CD14-positive monocyte (primary cell): Measurements from ENCODE around the gene SLFN12. TPM values are rescaled to one million over a fixed set of nuclear protein-coding genes. Genes with fewer than 3 reads are reported as not detected.

Source experiments
- DNase-seq, 3 donors: peaks; one replicate each; pipeline ENCODE4 v3.0.0-alpha.2; 2011 to 2022
- H2AFZ ChIP-seq: 2 replicates; pipeline ENCODE4 v1.6.0; 2012; ENCODE audit warnings: mild to moderate bottlenecking, low read depth, low read length, inconsistent platforms; ENCODE audit not compliant: insufficient read depth, poor library complexity, severe bottlenecking
- H3K27ac ChIP-seq, 2 donors: 1 replicate in 1 of 2; 2 replicates in 1 of 2; pipeline ENCODE4 v1.5.1; 2012 to 2013; ENCODE audit warnings: low read length in 2 of 2, control low read depth in 1 of 2, inconsistent platforms in 1 of 2, low read depth in 1 of 2, mild to moderate bottlenecking in 1 of 2
- H3K27me3 ChIP-seq, 2 donors: one replicate each; pipeline versions ENCODE4 v1.6.0 to v1.6.1; 2011 to 2013; ENCODE audit warnings: low read length in 2 of 2; ENCODE audit not compliant: control insufficient read depth in 2 of 2, insufficient read depth in 2 of 2
- H3K36me3 ChIP-seq, 2 donors: replicated peaks in 1 of 2; 1 replicate in 1 of 2; 2 replicates in 1 of 2; pipeline versions ENCODE4 v1.5.1 to v1.6.1; 2012 to 2013; ENCODE audit warnings: low read length in 2 of 2, control low read depth in 1 of 2, inconsistent platforms in 1 of 2, mild to moderate bottlenecking in 1 of 2; ENCODE audit not compliant: insufficient read depth in 2 of 2, control insufficient read depth in 1 of 2
- H3K4me1 ChIP-seq, 2 donors: 1 replicate in 1 of 2; 2 replicates in 1 of 2; pipeline versions ENCODE4 v1.5.1 to v1.6.1; 2012 to 2013; ENCODE audit warnings: low read length in 2 of 2, control low read depth in 1 of 2, inconsistent platforms in 1 of 2, mild to moderate bottlenecking in 1 of 2, moderate library complexity in 1 of 2; ENCODE audit not compliant: insufficient read depth in 2 of 2, control insufficient read depth in 1 of 2
- H3K4me2 ChIP-seq: replicated peaks from 2 replicates; pipeline ENCODE3; 2012; ENCODE audit warnings: low read length, moderate library complexity, mild to moderate bottlenecking; ENCODE audit not compliant: poor library complexity, severe bottlenecking; ENCODE audit errors: extremely low read depth
- H3K4me3 ChIP-seq, 3 experiments: fragments of 200-600 bp in 1 of 3; sonication (generic) in 1 of 3; replicated peaks in 1 of 3; 1 replicate in 2 of 3; 2 replicates in 1 of 3; pipeline ENCODE4 v1.5.1; 2011 to 2013; ENCODE audit warnings: low read length in 3 of 3, mild to moderate bottlenecking in 3 of 3, control low read depth in 2 of 3, low read depth in 2 of 3, inconsistent platforms in 1 of 3, moderate library complexity in 1 of 3
- H3K79me2 ChIP-seq: 2 replicates; pipeline ENCODE4 v1.6.0; 2012; ENCODE audit warnings: mild to moderate bottlenecking, control low read depth, inconsistent platforms, low read length, moderate library complexity; ENCODE audit not compliant: insufficient read depth
- H3K9ac ChIP-seq: 2 replicates; pipeline ENCODE4 v1.6.0; 2017; ENCODE audit warnings: low read length, mild to moderate bottlenecking; ENCODE audit not compliant: insufficient read depth, poor library complexity, severe bottlenecking
- H3K9me3 ChIP-seq, 2 donors: replicated peaks in 1 of 2; 1 replicate in 1 of 2; 2 replicates in 1 of 2; pipeline versions ENCODE4 v1.5.1 to v1.6.1; 2012 to 2013; ENCODE audit warnings: low read length in 2 of 2, control low read depth in 1 of 2; ENCODE audit not compliant: control insufficient read depth in 1 of 2, insufficient read depth in 1 of 2
- H4K20me1 ChIP-seq: 2 replicates; pipeline ENCODE4 v1.6.0; 2012; ENCODE audit warnings: mild to moderate bottlenecking, low read length, control low read depth, moderate library complexity; ENCODE audit not compliant: insufficient read depth
- H3K27ac Mint-ChIP-seq, 7 donors: one replicate each; pipeline ENCODE4 v1.8.0; 2020; ENCODE audit warnings: mild to moderate bottlenecking in 7 of 7, mixed read lengths in 7 of 7, moderate library complexity in 6 of 7, inconsistent platforms in 2 of 7
- H3K27me3 Mint-ChIP-seq, 3 donors: one replicate each; pipeline ENCODE4 v1.8.0; 2021 to 2022; ENCODE audit warnings: low read depth in 3 of 3, mild to moderate bottlenecking in 3 of 3, mixed read lengths in 3 of 3, moderate library complexity in 3 of 3, inconsistent platforms in 1 of 3
- H3K36me3 Mint-ChIP-seq, 2 donors: one replicate each; pipeline ENCODE4 v1.8.0; 2020; ENCODE audit warnings: mixed read lengths in 2 of 2, inconsistent platforms in 1 of 2, mild to moderate bottlenecking in 1 of 2
- H3K4me1 Mint-ChIP-seq: one replicate; pipeline ENCODE4 v1.8.0; 2020; ENCODE audit warnings: mild to moderate bottlenecking, mixed read lengths
- H3K4me3 Mint-ChIP-seq, 2 donors: one replicate each; pipeline ENCODE4 v1.8.0; 2020; ENCODE audit warnings: mild to moderate bottlenecking in 2 of 2, mixed read lengths in 2 of 2, moderate library complexity in 1 of 2
- H3K9me3 Mint-ChIP-seq, 7 donors: one replicate each; pipeline ENCODE4 v1.8.0; 2020 to 2022; ENCODE audit warnings: mixed read lengths in 7 of 7, mild to moderate bottlenecking in 6 of 7, moderate library complexity in 6 of 7, inconsistent platforms in 2 of 7
- CTCF ChIP-seq: fragments of 200-600 bp; IDR thresholded peaks from one replicate; pipeline ENCODE4 v1.8.0; 2022; ENCODE audit warnings: antibody characterized with exemption, mild to moderate bottlenecking
- WGBS: methylation state at CpG from one replicate; pipeline ENCODE4 v1.1.5; 2013; ENCODE audit warnings: missing lambda C conversion rate; ENCODE audit not compliant: insufficient coverage; 5-methylcytosine and 5-hydroxymethylcytosine counted together
- intact Hi-C, 2 donors: fragments of 100-400 bp; cut with micrococcal nuclease; formaldehyde crosslinking; loops; one replicate each; pipeline versions ENCODE4 v1.15.0 to v1.15.1; 2023
- polyA plus RNA-seq, 3 donors: library from polyadenylated mRNA; depleted of rRNA in 1 of 3; unstranded in 2 of 3; stranded (reverse) in 1 of 3; fragments of 300-500 nt in 2 of 3; fragments of >200 nt in 1 of 3; fragmentation: Illumina TruSeq in 2 of 3; gene quantifications; 1 replicate in 2 of 3; 2 replicates in 1 of 3; pipeline ENCODE4 v1.2.3, GENCODE V29; 2012 to 2021

Gene SLFN12
- polyA plus RNA-seq, 3 donors: 8.4 to 19.6 (median 14.5) TPM

GRCh38 chr17:35371934-35372333 lies 60.4 kb downstream of the SLFN12 start:
- Histone ChIP-seq H4K20me1 (peaks cover 4% of the 10 kb centered on the region), H3K27me3 (no peaks in the 10 kb centered on the region), H3K27ac (peak overlapping the region in 1 of 2 donors; percentile 37), H3K9me3 (no peaks in the 10 kb centered on the region), H3K4me2 (peak overlapping the region; percentile 100), H3K4me1 (peaks cover 61 to 91% of the 10 kb centered on the region in 2 donors), H3K9ac (no peak overlapping the region), H2AFZ (no peak overlapping the region), H3K79me2 (peaks cover 69% of the 10 kb centered on the region), H3K36me3 (peaks cover 0 to 10% of the 10 kb centered on the region in 2 donors), H3K4me3 (peak overlapping the region in 2 of 3 experiments; percentile 92 to 94)
- WGBS: no CpG with 5 or more reads among the region's 3 CpGs
- peak overlapping the region; percentile 32 to 98 for H3K4me3 Mint-ChIP-seq
- intact Hi-C loops: loop anchor here (2.0 to 10.0 kb wide), 3 partner anchors 25 to 163 kb away; partner anchors contain the start of genes SLFN12 (in 1 of the 2) and SLFN12L (in 1 of the 2)
- no peak for TF ChIP-seq CTCF
- H3K9me3 Mint-ChIP-seq: peaks cover 0 to 6% (median 2%) of the 10 kb centered on the region in 7 donors
- H3K27me3 Mint-ChIP-seq: no peaks in the 10 kb centered on the region
- DNase-seq: no peak
- peak overlapping the region in 5 of 7 donors; percentile 1 to 24 (median 12) for H3K27ac Mint-ChIP-seq
- peaks cover 16 to 17% of the 10 kb centered on the region in 2 donors for H3K36me3 Mint-ChIP-seq
- H3K4me1 Mint-ChIP-seq: peaks cover 67% of the 10 kb centered on the region

DNA sequence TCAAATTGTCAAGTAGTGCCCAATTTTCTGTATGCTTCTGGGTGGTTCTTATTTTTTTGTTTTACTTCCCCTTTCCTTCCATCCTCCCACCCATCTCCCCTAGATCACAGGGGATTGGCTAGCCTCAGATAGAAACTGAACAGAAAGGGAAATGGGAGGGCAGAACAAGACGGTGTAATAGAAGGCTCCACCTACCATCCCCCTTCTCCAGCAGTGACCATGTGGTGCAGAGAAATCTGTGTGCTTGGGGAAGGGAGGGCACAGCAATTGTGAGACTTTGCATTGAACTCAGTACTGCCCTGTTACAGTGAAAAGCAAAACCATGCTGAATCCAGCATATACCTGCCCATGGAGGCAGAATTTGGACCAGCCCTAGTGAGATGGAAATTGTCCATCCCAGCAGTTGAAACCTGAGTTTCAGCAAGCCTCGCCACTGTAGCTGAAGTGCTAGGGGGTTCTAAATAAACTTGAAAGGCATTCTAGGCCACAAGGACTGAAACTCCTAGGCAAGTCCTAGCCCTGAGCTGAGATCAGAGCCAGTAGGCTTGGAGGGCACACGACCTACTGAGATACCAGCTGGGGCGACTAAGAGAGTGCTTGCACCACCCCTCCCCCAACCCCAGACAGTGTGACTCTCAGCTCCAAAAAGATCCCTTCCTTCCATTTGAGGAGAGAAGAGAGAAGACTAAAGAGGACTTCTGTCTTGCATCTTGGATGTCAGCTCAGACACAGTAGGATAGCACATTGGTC lies 64.0 kb downstream of the SLFN12 start:
- H3K27me3 ChIP-seq: no peaks in the 10 kb centered on the region
- H3K36me3 ChIP-seq: peaks cover 12 to 27% of the 10 kb centered on the region in 2 donors
- peaks cover 70% of the 10 kb centered on the region for H3K4me1 Mint-ChIP-seq
- no peaks in the 10 kb centered on the region for H3K9me3 ChIP-seq
- no peak for TF ChIP-seq CTCF
- H3K4me3 ChIP-seq: peak overlapping the region in 1 of 3 experiments; percentile 63
- 52% methylated on average over 2 of the region's 4 CpGs for WGBS
- no peak overlapping the region for H3K9ac ChIP-seq
- H3K9me3 Mint-ChIP-seq: peaks cover 0 to 6% (median 2%) of the 10 kb centered on the region in 7 donors
- H3K4me1 ChIP-seq: peaks cover 55 to 79% of the 10 kb centered on the region in 2 donors
- H3K27me3 Mint-ChIP-seq: no peaks in the 10 kb centered on the region
- DNase-seq: peak; percentile 81 to 84 (median 82)
- intact Hi-C loops: no loop called here
- peak overlapping the region; percentile 64 for H3K4me2 ChIP-seq
- peak overlapping the region; percentile 86 to 93 (median 91) for H3K27ac Mint-ChIP-seq
- H3K4me3 Mint-ChIP-seq: peak overlapping the region; percentile 48 to 69
- H3K36me3 Mint-ChIP-seq: peaks cover 37 to 40% of the 10 kb centered on the region in 2 donors
- peaks cover 22% of the 10 kb centered on the region for H4K20me1 ChIP-seq
- peaks cover 99% of the 10 kb centered on the region for H3K79me2 ChIP-seq
- H2AFZ ChIP-seq: no peak overlapping the region
- H3K27ac ChIP-seq: peak overlapping the region; percentile 54 to 74
